SK-MEL-5 (cell line): ENCODE measurements around the gene LIPK. TPM values are rescaled to one million over a fixed set of nuclear protein-coding genes. Genes with fewer than 3 reads are reported as not detected.
"Not testable (repeated sequence)": the region's sequence is repeated elsewhere in the genome, so short reads cannot be mapped to it uniquely, and the experiment has no call there.

ENCODE experiments used
- DNase-seq: peaks from one replicate; pipeline ENCODE4 v3.0.0-alpha.2; 2016; ENCODE audit warnings: low read depth, low spot score
- in situ Hi-C: cut with HindIII; loops from 2 replicates; pipeline ENCODE4 v1.10.0; 2016; ENCODE audit warnings: low sequenced_read_pairs, high pct_unique_total_duplicates, low pct_unique_long_range_greater_than_20kb
- total RNA-seq: library from RNA; depleted of rRNA; stranded (reverse); fragments of >200 nt; shearing (Covaris generic); gene quantifications from 2 replicates; pipeline ENCODE4 v1.2.3, GENCODE V29; 2014

Gene LIPK
- total RNA-seq, 1 experiment from 2014 or later, result not detected

GRCh38 chr10:88702848-88703597, 3.0 kb upstream of the LIPK start:
- in situ Hi-C loops, result no loop called here
- DNase-seq, result no peak

- in situ Hi-C loops, result no loop called here
- no peak for DNase-seq
Measured at GRCh38 chr10:88707429-88708155, 1.5 kb downstream of the LIPK start.

- in situ Hi-C loops, DNase-seq: not testable (repeated sequence)
Measured at GRCh38 chr10:88709361-88709760, 3.3 kb downstream of the LIPK start.

GRCh38 chr10:88715517-88715916, 9.5 kb downstream of the LIPK start:
- in situ Hi-C loops, result no loop called here
- no peak for DNase-seq

- no peak for DNase-seq
- in situ Hi-C loops, result no loop called here
Measured at GRCh38 chr10:88721392-88721791, 15.3 kb downstream of the LIPK start.

- DNase-seq, result no peak
Measured at GRCh38 chr10:88725798-88726197, 19.7 kb downstream of the LIPK start.

GRCh38 chr10:88728107-88728763, 22.2 kb downstream of the LIPK start:
- in situ Hi-C loops, result no loop called here
- peak; percentile 70 for DNase-seq

More at GRCh38 chr10:88725798-88726197, 19.7 kb downstream of the LIPK start:
- in situ Hi-C loops, result no loop called here

GRCh38 chr10:88730864-88731263, 24.8 kb downstream of the LIPK start:
- in situ Hi-C loops, result no loop called here
- no peak for DNase-seq

- in situ Hi-C loops, result no loop called here
- no peak for DNase-seq
Measured at GRCh38 chr10:88731296-88731695, 25.2 kb downstream of the LIPK start.

GRCh38 chr10:88733215-88733614, 27.2 kb downstream of the LIPK start:
- in situ Hi-C loops, result no loop called here
- no peak for DNase-seq

GRCh38 chr10:88735661-88736060, 29.6 kb downstream of the LIPK start:
- in situ Hi-C loops, result no loop called here
- no peak for DNase-seq

GRCh38 chr10:88741921-88742320, 35.9 kb downstream of the LIPK start:
- DNase-seq, in situ Hi-C loops: not testable (repeated sequence)

- no peak for DNase-seq
- in situ Hi-C loops, result no loop called here
Measured at GRCh38 chr10:88742448-88742847, 36.4 kb downstream of the LIPK start.

- no peak for DNase-seq
- in situ Hi-C loops, result no loop called here
Measured at GRCh38 chr10:88744002-88744401, 38.0 kb downstream of the LIPK start.

- no peak for DNase-seq
- in situ Hi-C loops, result no loop called here
Measured at GRCh38 chr10:88745633-88746032, 39.6 kb downstream of the LIPK start.

GRCh38 chr10:88754287-88754686, 48.2 kb downstream of the LIPK start:
- no peak for DNase-seq

GRCh38 chr10:88755753-88756152, 49.7 kb downstream of the LIPK start:
- in situ Hi-C loops, result no loop called here
- DNase-seq, result no peak

More at GRCh38 chr10:88754287-88754686, 48.2 kb downstream of the LIPK start:
- in situ Hi-C loops, result no loop called here

GRCh38 chr10:88756660-88757059, 50.6 kb downstream of the LIPK start:
- DNase-seq, result no peak
- in situ Hi-C loops, result no loop called here
